OCI-LY1 (cell line): ENCODE measurements around the gene FOXO3.

Experiments used
- CTCF ChIP-seq: fragments of 200-600 bp; sonication (generic), shearing (Covaris generic); IDR thresholded peaks from 2 replicates; pipeline ENCODE4 v1.5.1; 2017; ENCODE audit warnings: mild to moderate bottlenecking, antibody characterized with exemption, low read length, moderate library complexity, mixed read lengths
- EZH2 ChIP-seq: fragments of 200-600 bp; sonication (generic), shearing (Covaris generic); IDR thresholded peaks from 2 replicates; pipeline ENCODE4 v1.8.0; 2017; ENCODE audit warnings: borderline replicate concordance, mixed run types, mild to moderate bottlenecking, antibody characterized with exemption, low read length, moderate library complexity, mixed read lengths

- TF ChIP-seq CTCF (no peak), EZH2 (no peak)
Measured at GRCh38 chr6:108673602-108674001, 112.9 kb downstream of the FOXO3 start.
